Activated T-helper 2 cell treated with anti-CD3 and anti-CD28 coated beads, Interferon-gamma antibody, Interleukin-2, Interleukin-4, amounts not matched to agents 10 μg/mL and 5 μg/mL and 100 μg/mL, durations not matched to agents 14 hours and 24 hours and 36 hours (primary cell): ENCODE data around the gene DAB1. TPM values are rescaled to one million over a fixed set of nuclear protein-coding genes. Genes with fewer than 3 reads are reported as not detected.

ENCODE experiments used
- DNase-seq: peaks from one replicate; pipeline ENCODE4 v3.0.0; 2021; ENCODE audit warnings: low spot score
- H3K27ac Mint-ChIP-seq: one replicate; pipeline ENCODE4 v1.8.0; 2021; ENCODE audit warnings: mixed read lengths
- H3K27me3 Mint-ChIP-seq: one replicate; pipeline ENCODE4 v1.8.0; 2021; ENCODE audit warnings: low read depth, mixed read lengths
- H3K36me3 Mint-ChIP-seq: one replicate; pipeline ENCODE4 v1.8.0; 2021; ENCODE audit warnings: low read depth, mixed read lengths
- H3K4me1 Mint-ChIP-seq: one replicate; pipeline ENCODE4 v1.8.0; 2021; ENCODE audit warnings: low read depth, mixed read lengths
- H3K4me3 Mint-ChIP-seq: one replicate; pipeline ENCODE4 v1.8.0; 2021; ENCODE audit warnings: low read depth, mild to moderate bottlenecking, moderate library complexity, mixed read lengths
- H3K9me3 Mint-ChIP-seq: one replicate; pipeline ENCODE4 v1.8.0; 2021; ENCODE audit warnings: mixed read lengths
- intact Hi-C: fragments of 100-400 bp; cut with micrococcal nuclease; formaldehyde crosslinking; loops from one replicate; pipeline ENCODE4 v1.15.1; 2023
- total RNA-seq: library from RNA; stranded (reverse); gene quantifications from 2 replicates; pipeline ENCODE4 v1.2.3, GENCODE V29; 2022

Gene DAB1
- total RNA-seq, 1 donor from 2014 or later: not detected

GRCh38 chr1:57208741-57209302 lies 215.0 kb downstream of the DAB1 start:
- no peaks in the 10 kb centered on the region for H3K36me3 Mint-ChIP-seq
- no peak for DNase-seq
- H3K4me3 Mint-ChIP-seq: no peak overlapping the region
- intact Hi-C loops: no loop called here
- H3K27ac Mint-ChIP-seq: no peak overlapping the region
- no peaks in the 10 kb centered on the region for H3K4me1 Mint-ChIP-seq
- H3K27me3 Mint-ChIP-seq: no peaks in the 10 kb centered on the region
- H3K9me3 Mint-ChIP-seq: no peaks in the 10 kb centered on the region

- H3K27me3 Mint-ChIP-seq: no peaks in the 10 kb centered on the region
- H3K4me1 Mint-ChIP-seq: no peaks in the 10 kb centered on the region
- H3K36me3 Mint-ChIP-seq: no peaks in the 10 kb centered on the region
- no peaks in the 10 kb centered on the region for H3K9me3 Mint-ChIP-seq
- no peak for DNase-seq
- intact Hi-C loops: no loop called here
- no peak overlapping the region for H3K4me3 Mint-ChIP-seq
- H3K27ac Mint-ChIP-seq: no peak overlapping the region
These were observed 217.8 kb downstream of the DAB1 start for GRCh38 chr1:57206038-57206437.

- no peaks in the 10 kb centered on the region for H3K9me3 Mint-ChIP-seq
- H3K27ac Mint-ChIP-seq: no peak overlapping the region
- no peak overlapping the region for H3K4me3 Mint-ChIP-seq
- intact Hi-C loops: no loop called here
- no peak for DNase-seq
- H3K27me3 Mint-ChIP-seq: no peaks in the 10 kb centered on the region
- no peaks in the 10 kb centered on the region for H3K36me3 Mint-ChIP-seq
- no peaks in the 10 kb centered on the region for H3K4me1 Mint-ChIP-seq
These were observed 218.7 kb downstream of the DAB1 start for GRCh38 chr1:57204942-57205787.

GRCh38 chr1:57204091-57204490 lies 219.8 kb downstream of the DAB1 start:
- H3K4me3 Mint-ChIP-seq: no peak overlapping the region
- H3K36me3 Mint-ChIP-seq: no peaks in the 10 kb centered on the region
- no peaks in the 10 kb centered on the region for H3K27me3 Mint-ChIP-seq
- H3K27ac Mint-ChIP-seq: no peak overlapping the region
- intact Hi-C loops: no loop called here
- no peak for DNase-seq
- H3K4me1 Mint-ChIP-seq: no peaks in the 10 kb centered on the region
- H3K9me3 Mint-ChIP-seq: no peaks in the 10 kb centered on the region

GRCh38 chr1:57202241-57202640 lies 221.6 kb downstream of the DAB1 start:
- H3K36me3 Mint-ChIP-seq: no peaks in the 10 kb centered on the region
- no peaks in the 10 kb centered on the region for H3K27me3 Mint-ChIP-seq
- no peak for DNase-seq
- intact Hi-C loops: no loop called here
- no peak overlapping the region for H3K4me3 Mint-ChIP-seq
- no peaks in the 10 kb centered on the region for H3K4me1 Mint-ChIP-seq
- no peak overlapping the region for H3K27ac Mint-ChIP-seq
- no peaks in the 10 kb centered on the region for H3K9me3 Mint-ChIP-seq

- Mint-ChIP-seq H3K27me3 (no peaks in the 10 kb centered on the region), H3K9me3 (no peaks in the 10 kb centered on the region), H3K4me3 (no peak overlapping the region), H3K4me1 (no peaks in the 10 kb centered on the region), H3K27ac (no peak overlapping the region), H3K36me3 (no peaks in the 10 kb centered on the region)
- no peak for DNase-seq
- intact Hi-C loops: no loop called here
These were observed 224.9 kb downstream of the DAB1 start for GRCh38 chr1:57198912-57199311.

- H3K4me1 Mint-ChIP-seq: no peaks in the 10 kb centered on the region
- no peaks in the 10 kb centered on the region for H3K36me3 Mint-ChIP-seq
- no peak overlapping the region for H3K27ac Mint-ChIP-seq
- no peak for DNase-seq
- no peak overlapping the region for H3K4me3 Mint-ChIP-seq
- H3K27me3 Mint-ChIP-seq: no peaks in the 10 kb centered on the region
- intact Hi-C loops: no loop called here
- no peaks in the 10 kb centered on the region for H3K9me3 Mint-ChIP-seq
These were observed 228.4 kb downstream of the DAB1 start for GRCh38 chr1:57195436-57195941.

- H3K9me3 Mint-ChIP-seq: no peaks in the 10 kb centered on the region
- no peaks in the 10 kb centered on the region for H3K27me3 Mint-ChIP-seq
- no peak overlapping the region for H3K4me3 Mint-ChIP-seq
- intact Hi-C loops: no loop called here
- no peak overlapping the region for H3K27ac Mint-ChIP-seq
- H3K4me1 Mint-ChIP-seq: no peaks in the 10 kb centered on the region
- no peaks in the 10 kb centered on the region for H3K36me3 Mint-ChIP-seq
- DNase-seq: no peak
These were observed 231.6 kb downstream of the DAB1 start for GRCh38 chr1:57192222-57192621.

GRCh38 chr1:57190898-57191297 lies 233.0 kb downstream of the DAB1 start:
- no peak for DNase-seq
- Mint-ChIP-seq H3K4me3 (no peak overlapping the region), H3K36me3 (no peaks in the 10 kb centered on the region), H3K4me1 (no peaks in the 10 kb centered on the region), H3K9me3 (no peaks in the 10 kb centered on the region), H3K27me3 (no peaks in the 10 kb centered on the region), H3K27ac (no peak overlapping the region)
- intact Hi-C loops: no loop called here

GRCh38 chr1:57188168-57188567 lies 235.7 kb downstream of the DAB1 start:
- Mint-ChIP-seq H3K4me1 (no peaks in the 10 kb centered on the region), H3K4me3 (no peak overlapping the region), H3K36me3 (no peaks in the 10 kb centered on the region), H3K9me3 (no peaks in the 10 kb centered on the region), H3K27ac (no peak overlapping the region), H3K27me3 (no peaks in the 10 kb centered on the region)
- DNase-seq: no peak
- intact Hi-C loops: no loop called here

GRCh38 chr1:57186455-57186854 lies 237.4 kb downstream of the DAB1 start:
- H3K36me3 Mint-ChIP-seq: no peaks in the 10 kb centered on the region
- no peaks in the 10 kb centered on the region for H3K27me3 Mint-ChIP-seq
- H3K4me1 Mint-ChIP-seq: no peaks in the 10 kb centered on the region
- no peaks in the 10 kb centered on the region for H3K9me3 Mint-ChIP-seq
- no peak overlapping the region for H3K4me3 Mint-ChIP-seq
- no peak for DNase-seq
- no peak overlapping the region for H3K27ac Mint-ChIP-seq
- intact Hi-C loops: no loop called here

- no peaks in the 10 kb centered on the region for H3K4me1 Mint-ChIP-seq
- H3K27me3 Mint-ChIP-seq: no peaks in the 10 kb centered on the region
- no peak overlapping the region for H3K4me3 Mint-ChIP-seq
- peaks cover 7% of the 10 kb centered on the region for H3K9me3 Mint-ChIP-seq
- no peak for DNase-seq
- H3K27ac Mint-ChIP-seq: no peak overlapping the region
- H3K36me3 Mint-ChIP-seq: no peaks in the 10 kb centered on the region
- intact Hi-C loops: no loop called here
These were observed 244.9 kb downstream of the DAB1 start for GRCh38 chr1:57179001-57179400.

- H3K4me3 Mint-ChIP-seq: no peak overlapping the region
- intact Hi-C loops: no loop called here
- H3K27ac Mint-ChIP-seq: no peak overlapping the region
- no peaks in the 10 kb centered on the region for H3K4me1 Mint-ChIP-seq
- H3K27me3 Mint-ChIP-seq: no peaks in the 10 kb centered on the region
- peaks cover 7% of the 10 kb centered on the region for H3K9me3 Mint-ChIP-seq
- no peaks in the 10 kb centered on the region for H3K36me3 Mint-ChIP-seq
- no peak for DNase-seq
These were observed 248.4 kb downstream of the DAB1 start for GRCh38 chr1:57175506-57175905.
